ENCODE data around the gene RGS9. TPM values are rescaled to one million over a fixed set of nuclear protein-coding genes. Genes with fewer than 3 reads are reported as not detected.

Gene RGS9
- total and polyA plus RNA-seq, 2 donors (not counting 1 experiment from before 2014, with no cell fraction given): 0.36 to 3.4 TPM

GRCh38 chr17:65147955-65148354 is 10.8 kb downstream of the RGS9 start:
- TF ChIP-seq CTCF (IDR thresholded peaks at IDR 0.05) (no peak), EZH2 (IDR thresholded peaks at IDR 0.05; ENCODE audit: borderline replicate concordance, insufficient read depth, low read depth, low read length, poor library complexity, severe bottlenecking) (no peak)
- Histone ChIP-seq H3K9ac (ENCODE audit: low read length) (no peak overlapping the region), H4K20me1 (ENCODE audit: control insufficient read depth, insufficient read depth, low read length, poor library complexity, severe bottlenecking) (no peaks in the 10 kb centered on the region), H3K27me3 (replicated peaks in 1 of 4; ENCODE audit: control extremely low read depth in 1 of 4, control insufficient read depth in 3 of 4, insufficient read depth in 4 of 4, low read length in 3 of 4) (peaks cover 0 to 2% (median 0%) of the 10 kb centered on the region in 4 experiments), H3K36me3 (replicated peaks in 1 of 2; ENCODE audit: control extremely low read depth in 1 of 2, control insufficient read depth in 1 of 2, extremely low read depth in 1 of 2, insufficient read depth in 2 of 2, low read length in 1 of 2) (no peaks in the 10 kb centered on the region), H3K79me2 (ENCODE audit: control insufficient read depth, insufficient read depth, low read length) (no peaks in the 10 kb centered on the region), H3K4me3 (ENCODE audit: control extremely low read depth in 1 of 5, extremely low read depth in 1 of 5, insufficient read depth in 1 of 5, low read depth in 2 of 5, low read length in 4 of 5) (no peak overlapping the region), H3K27ac (ENCODE audit: low read length in 2 of 2) (no peak overlapping the region), H3K4me2 (replicated peaks; ENCODE audit: low read depth, low read length, poor library complexity, severe bottlenecking) (no peak overlapping the region), H3K9me3 (ENCODE audit: control extremely low read depth in 1 of 3, control insufficient read depth in 2 of 3, insufficient read depth in 1 of 3, low read length in 2 of 3) (no peaks in the 10 kb centered on the region), H3K4me1 (ENCODE audit: control insufficient read depth in 2 of 2, insufficient read depth in 2 of 2, low read length in 2 of 2) (no peaks in the 10 kb centered on the region), H2AFZ (ENCODE audit: insufficient read depth, low read depth, low read length, poor library complexity, severe bottlenecking) (no peak overlapping the region)
- no peak overlapping the region for H3K27ac Mint-ChIP-seq
- ATAC-seq (ENCODE audit: low read depth) (no peak), DNase-seq (no peak)
- CTCF ChIA-PET: no interaction called here
- no peak overlapping the region for H3K4me3 Mint-ChIP-seq
- H3K4me1 Mint-ChIP-seq: no peaks in the 10 kb centered on the region
- intact Hi-C loops (cut with micrococcal nuclease): no loop called here
- no peaks in the 10 kb centered on the region for H3K9me3 Mint-ChIP-seq (ENCODE audit: insufficient read depth)
- peaks cover 3% of the 10 kb centered on the region for H3K27me3 Mint-ChIP-seq
- WGBS (ENCODE audit: insufficient coverage): no CpG with 5 or more reads among the region's 4 CpGs
- POLR2A ChIA-PET: no interaction called here

- Histone ChIP-seq H3K27ac (ENCODE audit: low read length in 2 of 2) (no peak overlapping the region), H3K4me3 (ENCODE audit: control extremely low read depth in 1 of 5, extremely low read depth in 1 of 5, insufficient read depth in 1 of 5, low read depth in 2 of 5, low read length in 4 of 5) (no peak overlapping the region), H3K9me3 (ENCODE audit: control extremely low read depth in 1 of 3, control insufficient read depth in 2 of 3, insufficient read depth in 1 of 3, low read length in 2 of 3) (no peaks in the 10 kb centered on the region), H3K4me2 (replicated peaks; ENCODE audit: low read depth, low read length, poor library complexity, severe bottlenecking) (no peak overlapping the region), H4K20me1 (ENCODE audit: control insufficient read depth, insufficient read depth, low read length, poor library complexity, severe bottlenecking) (no peaks in the 10 kb centered on the region), H3K79me2 (ENCODE audit: control insufficient read depth, insufficient read depth, low read length) (no peaks in the 10 kb centered on the region), H3K27me3 (replicated peaks in 1 of 4; ENCODE audit: control extremely low read depth in 1 of 4, control insufficient read depth in 3 of 4, insufficient read depth in 4 of 4, low read length in 3 of 4) (no peaks in the 10 kb centered on the region), H2AFZ (ENCODE audit: insufficient read depth, low read depth, low read length, poor library complexity, severe bottlenecking) (peak overlapping the region; percentile 11), H3K4me1 (ENCODE audit: control insufficient read depth in 2 of 2, insufficient read depth in 2 of 2, low read length in 2 of 2) (peaks cover 10 to 14% of the 10 kb centered on the region in 2 donors), H3K9ac (ENCODE audit: low read length) (no peak overlapping the region), H3K36me3 (replicated peaks in 1 of 2; ENCODE audit: control extremely low read depth in 1 of 2, control insufficient read depth in 1 of 2, extremely low read depth in 1 of 2, insufficient read depth in 2 of 2, low read length in 1 of 2) (no peaks in the 10 kb centered on the region)
- Mint-ChIP-seq H3K4me3 (peak overlapping the region; percentile 62), H3K9me3 (ENCODE audit: insufficient read depth) (no peaks in the 10 kb centered on the region), H3K27me3 (no peaks in the 10 kb centered on the region), H3K4me1 (peaks cover 14% of the 10 kb centered on the region), H3K27ac (peak overlapping the region; percentile 87)
- peak; percentile 76 for ATAC-seq (ENCODE audit: low read depth)
- intact Hi-C loops (cut with micrococcal nuclease): no loop called here
- peak; percentile 22 for DNase-seq
- TF ChIP-seq EZH2 (IDR thresholded peaks at IDR 0.05; ENCODE audit: borderline replicate concordance, insufficient read depth, low read depth, low read length, poor library complexity, severe bottlenecking): no peak
- no peak for TF ChIP-seq CTCF (IDR thresholded peaks at IDR 0.05)
- 17% methylated on average over 4 of the region's 4 CpGs for WGBS (ENCODE audit: insufficient coverage)
- ChIA-PET POLR2A (interaction anchor here (0.6 to 1.5 kb wide), 4 partner anchors 11 to 180 kb away, joined by 3 to 6 read pairs (median 4); no protein-coding TSS in a partner anchor), CTCF (interaction anchor here (0.7 to 1.6 kb wide), 7 partner anchors 9 to 42 kb away, joined by 3 to 9 read pairs (median 3); partner anchors contain the start of gene RGS9)
Observed at GRCh38 chr17:65154770-65155589, 17.8 kb downstream of the RGS9 start.
